B cell (primary cell): ENCODE measurements around the gene ADAMTS13. TPM values are rescaled to one million over a fixed set of nuclear protein-coding genes. Genes with fewer than 3 reads are reported as not detected.

ENCODE experiments used
- ATAC-seq: fragments of 200-7000 bp; cut with Tn5 transposase; one replicate; pipeline ENCODE4 v1.10.0; 2021; ENCODE audit warnings: low read depth, mild to moderate bottlenecking, moderate number of reproducible peaks, moderate library complexity
- CTCF ChIA-PET: fragments of 350-600 bp; sonication (Branson Sonifier 250); formaldehyde crosslinking; loops from one replicate; lab custom pipeline; 2021; ENCODE audit warnings: antibody characterized with exemption, inconsistent platforms; lab: Charles Lee
- POLR2A ChIA-PET: fragments of 350-600 bp; sonication (Branson Sonifier 250); formaldehyde crosslinking; loops from one replicate; lab custom pipeline; 2021; ENCODE audit warnings: antibody characterized with exemption; lab: Charles Lee
- DNase-seq: peaks from one replicate; pipeline ENCODE4 v3.0.0; 2013
- H2AFZ ChIP-seq: 2 replicates; pipeline ENCODE4 v1.6.1; 2012; ENCODE audit warnings: mild to moderate bottlenecking, low read depth, low read length; ENCODE audit not compliant: insufficient read depth, poor library complexity, severe bottlenecking
- H3K27ac ChIP-seq, 2 donors: 1 replicate in 1 of 2; 2 replicates in 1 of 2; pipeline ENCODE4 v1.5.1; 2012 to 2013; ENCODE audit warnings: low read length in 2 of 2, mild to moderate bottlenecking in 2 of 2, moderate library complexity in 1 of 2
- H3K27me3 ChIP-seq, 4 experiments: fragments of 200-600 bp in 1 of 4; sonication (generic) in 1 of 4; replicated peaks in 1 of 4; 1 replicate in 2 of 4; 2 replicates in 2 of 4; pipeline versions ENCODE4 v1.6.1 to v1.7.0; 2013 to 2016; ENCODE audit warnings: low read length in 3 of 4, mild to moderate bottlenecking in 2 of 4, mixed read lengths in 1 of 4, moderate library complexity in 1 of 4; ENCODE audit not compliant: insufficient read depth in 4 of 4, control insufficient read depth in 3 of 4; ENCODE audit errors: control extremely low read depth in 1 of 4
- H3K36me3 ChIP-seq, 2 experiments: replicated peaks in 1 of 2; 1 replicate in 1 of 2; 2 replicates in 1 of 2; pipeline versions ENCODE4 v1.6.1 to v1.7.1; 2013; ENCODE audit warnings: low read length in 1 of 2; ENCODE audit not compliant: insufficient read depth in 2 of 2, control insufficient read depth in 1 of 2; ENCODE audit errors: control extremely low read depth in 1 of 2, extremely low read depth in 1 of 2
- H3K4me1 ChIP-seq, 2 donors: fragments of 200-600 bp in 1 of 2; sonication (generic) in 1 of 2; 1 replicate in 1 of 2; 2 replicates in 1 of 2; pipeline versions ENCODE4 v1.5.1 to v1.6.1; 2013 to 2017; ENCODE audit warnings: low read length in 2 of 2; ENCODE audit not compliant: control insufficient read depth in 2 of 2, insufficient read depth in 2 of 2
- H3K4me2 ChIP-seq: replicated peaks from 2 replicates; pipeline ENCODE3; 2012; ENCODE audit warnings: mild to moderate bottlenecking, low read depth, low read length; ENCODE audit not compliant: poor library complexity, severe bottlenecking
- H3K4me3 ChIP-seq, 5 experiments: fragments of 200-600 bp in 1 of 5; sonication (generic) in 1 of 5; 1 replicate in 3 of 5; 2 replicates in 2 of 5; pipeline versions ENCODE4 v1.5.1 to v1.7.0; 2011 to 2016; ENCODE audit warnings: low read length in 4 of 5, mild to moderate bottlenecking in 4 of 5, low read depth in 2 of 5, control low read depth in 1 of 5, moderate library complexity in 1 of 5; ENCODE audit not compliant: insufficient read depth in 1 of 5; ENCODE audit errors: control extremely low read depth in 1 of 5, extremely low read depth in 1 of 5
- H3K79me2 ChIP-seq: fragments of 200-600 bp; sonication (generic); one replicate; pipeline ENCODE4 v1.6.0; 2016; ENCODE audit warnings: low read length; ENCODE audit not compliant: control insufficient read depth, insufficient read depth
- H3K9ac ChIP-seq: fragments of 200-600 bp; sonication (generic); 2 replicates; pipeline ENCODE4 v1.6.1; 2017; ENCODE audit warnings: mild to moderate bottlenecking, low read length, moderate library complexity
- H3K9me3 ChIP-seq, 3 donors: one replicate each; pipeline versions ENCODE4 v1.6.1 to v1.7.1; 2013; ENCODE audit warnings: low read length in 2 of 3; ENCODE audit not compliant: control insufficient read depth in 2 of 3, insufficient read depth in 1 of 3; ENCODE audit errors: control extremely low read depth in 1 of 3
- H4K20me1 ChIP-seq: 2 replicates; pipeline ENCODE4 v1.6.0; 2012; ENCODE audit warnings: mild to moderate bottlenecking, low read length; ENCODE audit not compliant: insufficient read depth, control insufficient read depth, poor library complexity, severe bottlenecking
- H3K27ac Mint-ChIP-seq: one replicate; pipeline ENCODE4 v1.8.0; 2021; ENCODE audit warnings: mixed read lengths
- H3K27me3 Mint-ChIP-seq: one replicate; pipeline ENCODE4 v1.8.0; 2021; ENCODE audit warnings: mixed read lengths
- H3K4me1 Mint-ChIP-seq: one replicate; pipeline ENCODE4 v1.8.0; 2021; ENCODE audit warnings: mixed read lengths
- H3K4me3 Mint-ChIP-seq: one replicate; pipeline ENCODE4 v1.8.0; 2021; ENCODE audit warnings: mixed read lengths
- H3K9me3 Mint-ChIP-seq: one replicate; pipeline ENCODE4 v1.8.0; 2022; ENCODE audit warnings: mixed read lengths; ENCODE audit not compliant: insufficient read depth
- EZH2 ChIP-seq: IDR thresholded peaks from 2 replicates; pipeline ENCODE4 v1.6.1; 2012; ENCODE audit warnings: borderline replicate concordance, low read depth, mild to moderate bottlenecking, moderate library complexity, low read length; ENCODE audit not compliant: insufficient read depth, poor library complexity, severe bottlenecking
- WGBS: methylation state at CpG from one replicate; pipeline ENCODE4 v1.1.5; 2013; ENCODE audit warnings: missing lambda C conversion rate; ENCODE audit not compliant: insufficient coverage; 5-methylcytosine and 5-hydroxymethylcytosine counted together
- intact Hi-C: fragments of 100-400 bp; cut with micrococcal nuclease; formaldehyde crosslinking; loops from one replicate; pipeline ENCODE4 v1.10.0; 2022
- polyA plus RNA-seq: library from polyadenylated mRNA; depleted of rRNA; stranded (reverse); fragments of >200 nt; gene quantifications from 2 replicates; pipeline ENCODE4 v1.2.3, GENCODE V29; 2012
- total RNA-seq, 2 donors: library from RNA; stranded (reverse); fragments of 120-200 nt in 1 of 2; gene quantifications; 1 replicate in 1 of 2; 2 replicates in 1 of 2; pipeline versions ENCODE4 v1.2.3 to v1.2.4, GENCODE V29; 2013 to 2022
- TF ChIP-seq, protein P1 (sequence below): fragments of 200-600 bp; IDR thresholded peaks from one replicate; pipeline ENCODE4 v1.8.0; 2022; ENCODE audit warnings: antibody characterized with exemption, mild to moderate bottlenecking

ADAMTS13 gene
- total and polyA plus RNA-seq, 2 donors (not counting 1 experiment from before 2014, with no cell fraction given): 2.5 to 5.7 TPM

GRCh38 chr9:133374612-133375115 is 47.5 kb upstream of the ADAMTS13 start:
- CTCF ChIA-PET: interaction anchor here (0.7 to 1.4 kb wide), 3 partner anchors 18 to 112 kb away, joined by 3 to 6 read pairs (median 3); partner anchors contain the start of genes SURF1 and SURF2
- H3K79me2 ChIP-seq: peaks cover 62% of the 10 kb centered on the region
- no peak for DNase-seq
- ATAC-seq: no peak
- Mint-ChIP-seq H3K4me1 (peaks cover 46% of the 10 kb centered on the region), H3K27ac (peak overlapping the region; percentile 84), H3K27me3 (no peaks in the 10 kb centered on the region), H3K4me3 (peak overlapping the region; percentile 94), H3K9me3 (no peaks in the 10 kb centered on the region)
- 47% methylated on average over 8 of the region's 12 CpGs for WGBS
- no peaks in the 10 kb centered on the region for H3K9me3 ChIP-seq
- H3K27me3 ChIP-seq: no peaks in the 10 kb centered on the region
- peak overlapping the region; percentile 39 to 78 (median 66) for H3K4me3 ChIP-seq
- H3K4me2 ChIP-seq: peak overlapping the region; percentile 85
- peak overlapping the region; percentile 84 for H3K9ac ChIP-seq
- H3K27ac ChIP-seq: peak overlapping the region; percentile 18 to 91
- H2AFZ ChIP-seq: peak overlapping the region; percentile 91
- peaks cover 34 to 53% of the 10 kb centered on the region in 2 donors for H3K4me1 ChIP-seq
- intact Hi-C loops: no loop called here
- H3K36me3 ChIP-seq: peaks cover 0 to 20% of the 10 kb centered on the region in 2 experiments
- H4K20me1 ChIP-seq: peaks cover 58% of the 10 kb centered on the region
- no peak for TF ChIP-seq EZH2
- TF ChIP-seq, protein P1, sequence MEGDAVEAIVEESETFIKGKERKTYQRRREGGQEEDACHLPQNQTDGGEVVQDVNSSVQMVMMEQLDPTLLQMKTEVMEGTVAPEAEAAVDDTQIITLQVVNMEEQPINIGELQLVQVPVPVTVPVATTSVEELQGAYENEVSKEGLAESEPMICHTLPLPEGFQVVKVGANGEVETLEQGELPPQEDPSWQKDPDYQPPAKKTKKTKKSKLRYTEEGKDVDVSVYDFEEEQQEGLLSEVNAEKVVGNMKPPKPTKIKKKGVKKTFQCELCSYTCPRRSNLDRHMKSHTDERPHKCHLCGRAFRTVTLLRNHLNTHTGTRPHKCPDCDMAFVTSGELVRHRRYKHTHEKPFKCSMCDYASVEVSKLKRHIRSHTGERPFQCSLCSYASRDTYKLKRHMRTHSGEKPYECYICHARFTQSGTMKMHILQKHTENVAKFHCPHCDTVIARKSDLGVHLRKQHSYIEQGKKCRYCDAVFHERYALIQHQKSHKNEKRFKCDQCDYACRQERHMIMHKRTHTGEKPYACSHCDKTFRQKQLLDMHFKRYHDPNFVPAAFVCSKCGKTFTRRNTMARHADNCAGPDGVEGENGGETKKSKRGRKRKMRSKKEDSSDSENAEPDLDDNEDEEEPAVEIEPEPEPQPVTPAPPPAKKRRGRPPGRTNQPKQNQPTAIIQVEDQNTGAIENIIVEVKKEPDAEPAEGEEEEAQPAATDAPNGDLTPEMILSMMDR: no peak
- POLR2A ChIA-PET: interaction anchor here (1.0 kb wide), 1 partner anchor 104 kb away, joined by 3 read pairs; the partner anchor contains the start of gene SLC2A6

GRCh38 chr9:133375116-133375723 is 46.9 kb upstream of the ADAMTS13 start:
- H3K79me2 ChIP-seq: peaks cover 56% of the 10 kb centered on the region
- H3K4me2 ChIP-seq: peak overlapping the region; percentile 85
- H4K20me1 ChIP-seq: peaks cover 52% of the 10 kb centered on the region
- H3K36me3 ChIP-seq: peaks cover 0 to 15% of the 10 kb centered on the region in 2 experiments
- Mint-ChIP-seq H3K4me3 (peak overlapping the region; percentile 94), H3K27me3 (no peaks in the 10 kb centered on the region), H3K9me3 (no peaks in the 10 kb centered on the region), H3K4me1 (peaks cover 41% of the 10 kb centered on the region), H3K27ac (peak overlapping the region; percentile 84)
- H3K27me3 ChIP-seq: no peaks in the 10 kb centered on the region
- TF ChIP-seq EZH2: no peak
- TF ChIP-seq, protein P1: no peak
- H2AFZ ChIP-seq: peak overlapping the region; percentile 91
- H3K9ac ChIP-seq: peak overlapping the region; percentile 84
- peak; percentile 38 for DNase-seq
- no peaks in the 10 kb centered on the region for H3K9me3 ChIP-seq
- intact Hi-C loops: no loop called here
- no peak for ATAC-seq
- WGBS: under 1% methylated on average over 36 of the region's 39 CpGs
- peak overlapping the region; percentile 18 to 91 for H3K27ac ChIP-seq
- ChIA-PET CTCF (interaction anchor here (0.7 to 1.4 kb wide), 3 partner anchors 19 to 112 kb away, joined by 3 to 6 read pairs (median 3); partner anchors contain the start of genes SURF1 and SURF2), POLR2A (interaction anchor here (1.0 kb wide), 1 partner anchor 104 kb away, joined by 3 read pairs; the partner anchor contains the start of gene SLC2A6)
- peaks cover 31 to 48% of the 10 kb centered on the region in 2 donors for H3K4me1 ChIP-seq
- peak overlapping the region; percentile 39 to 78 (median 66) for H3K4me3 ChIP-seq
